ENCODE results near the gene SEC61A2. TPM values are rescaled to one million over a fixed set of nuclear protein-coding genes. Genes with fewer than 3 reads are reported as not detected.

Gene SEC61A2
- total and polyA plus RNA-seq, 2 experiments from 2014 or later: 8.7 to 17.6 TPM

DNA sequence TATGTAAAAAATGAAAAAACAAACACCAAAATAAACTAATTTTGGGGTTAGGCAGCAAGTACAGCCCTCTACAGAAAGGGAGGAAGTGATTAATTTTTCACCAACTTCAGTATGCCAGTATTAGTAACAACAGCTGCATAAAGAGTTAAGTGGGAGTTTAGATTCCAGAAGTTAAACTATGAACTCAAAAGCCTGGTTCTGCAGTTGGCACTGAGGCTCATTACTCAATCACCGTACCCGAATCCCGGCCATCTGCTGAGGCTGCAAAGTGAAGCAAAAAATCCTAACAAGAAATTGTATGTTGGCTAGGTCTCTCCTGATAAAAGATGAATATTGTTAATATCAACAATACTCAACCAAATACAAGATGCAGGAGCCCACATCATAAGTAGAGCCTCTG is 62.2 kb downstream of the SEC61A2 start (continued):
- TF ChIP-seq, protein P1, sequence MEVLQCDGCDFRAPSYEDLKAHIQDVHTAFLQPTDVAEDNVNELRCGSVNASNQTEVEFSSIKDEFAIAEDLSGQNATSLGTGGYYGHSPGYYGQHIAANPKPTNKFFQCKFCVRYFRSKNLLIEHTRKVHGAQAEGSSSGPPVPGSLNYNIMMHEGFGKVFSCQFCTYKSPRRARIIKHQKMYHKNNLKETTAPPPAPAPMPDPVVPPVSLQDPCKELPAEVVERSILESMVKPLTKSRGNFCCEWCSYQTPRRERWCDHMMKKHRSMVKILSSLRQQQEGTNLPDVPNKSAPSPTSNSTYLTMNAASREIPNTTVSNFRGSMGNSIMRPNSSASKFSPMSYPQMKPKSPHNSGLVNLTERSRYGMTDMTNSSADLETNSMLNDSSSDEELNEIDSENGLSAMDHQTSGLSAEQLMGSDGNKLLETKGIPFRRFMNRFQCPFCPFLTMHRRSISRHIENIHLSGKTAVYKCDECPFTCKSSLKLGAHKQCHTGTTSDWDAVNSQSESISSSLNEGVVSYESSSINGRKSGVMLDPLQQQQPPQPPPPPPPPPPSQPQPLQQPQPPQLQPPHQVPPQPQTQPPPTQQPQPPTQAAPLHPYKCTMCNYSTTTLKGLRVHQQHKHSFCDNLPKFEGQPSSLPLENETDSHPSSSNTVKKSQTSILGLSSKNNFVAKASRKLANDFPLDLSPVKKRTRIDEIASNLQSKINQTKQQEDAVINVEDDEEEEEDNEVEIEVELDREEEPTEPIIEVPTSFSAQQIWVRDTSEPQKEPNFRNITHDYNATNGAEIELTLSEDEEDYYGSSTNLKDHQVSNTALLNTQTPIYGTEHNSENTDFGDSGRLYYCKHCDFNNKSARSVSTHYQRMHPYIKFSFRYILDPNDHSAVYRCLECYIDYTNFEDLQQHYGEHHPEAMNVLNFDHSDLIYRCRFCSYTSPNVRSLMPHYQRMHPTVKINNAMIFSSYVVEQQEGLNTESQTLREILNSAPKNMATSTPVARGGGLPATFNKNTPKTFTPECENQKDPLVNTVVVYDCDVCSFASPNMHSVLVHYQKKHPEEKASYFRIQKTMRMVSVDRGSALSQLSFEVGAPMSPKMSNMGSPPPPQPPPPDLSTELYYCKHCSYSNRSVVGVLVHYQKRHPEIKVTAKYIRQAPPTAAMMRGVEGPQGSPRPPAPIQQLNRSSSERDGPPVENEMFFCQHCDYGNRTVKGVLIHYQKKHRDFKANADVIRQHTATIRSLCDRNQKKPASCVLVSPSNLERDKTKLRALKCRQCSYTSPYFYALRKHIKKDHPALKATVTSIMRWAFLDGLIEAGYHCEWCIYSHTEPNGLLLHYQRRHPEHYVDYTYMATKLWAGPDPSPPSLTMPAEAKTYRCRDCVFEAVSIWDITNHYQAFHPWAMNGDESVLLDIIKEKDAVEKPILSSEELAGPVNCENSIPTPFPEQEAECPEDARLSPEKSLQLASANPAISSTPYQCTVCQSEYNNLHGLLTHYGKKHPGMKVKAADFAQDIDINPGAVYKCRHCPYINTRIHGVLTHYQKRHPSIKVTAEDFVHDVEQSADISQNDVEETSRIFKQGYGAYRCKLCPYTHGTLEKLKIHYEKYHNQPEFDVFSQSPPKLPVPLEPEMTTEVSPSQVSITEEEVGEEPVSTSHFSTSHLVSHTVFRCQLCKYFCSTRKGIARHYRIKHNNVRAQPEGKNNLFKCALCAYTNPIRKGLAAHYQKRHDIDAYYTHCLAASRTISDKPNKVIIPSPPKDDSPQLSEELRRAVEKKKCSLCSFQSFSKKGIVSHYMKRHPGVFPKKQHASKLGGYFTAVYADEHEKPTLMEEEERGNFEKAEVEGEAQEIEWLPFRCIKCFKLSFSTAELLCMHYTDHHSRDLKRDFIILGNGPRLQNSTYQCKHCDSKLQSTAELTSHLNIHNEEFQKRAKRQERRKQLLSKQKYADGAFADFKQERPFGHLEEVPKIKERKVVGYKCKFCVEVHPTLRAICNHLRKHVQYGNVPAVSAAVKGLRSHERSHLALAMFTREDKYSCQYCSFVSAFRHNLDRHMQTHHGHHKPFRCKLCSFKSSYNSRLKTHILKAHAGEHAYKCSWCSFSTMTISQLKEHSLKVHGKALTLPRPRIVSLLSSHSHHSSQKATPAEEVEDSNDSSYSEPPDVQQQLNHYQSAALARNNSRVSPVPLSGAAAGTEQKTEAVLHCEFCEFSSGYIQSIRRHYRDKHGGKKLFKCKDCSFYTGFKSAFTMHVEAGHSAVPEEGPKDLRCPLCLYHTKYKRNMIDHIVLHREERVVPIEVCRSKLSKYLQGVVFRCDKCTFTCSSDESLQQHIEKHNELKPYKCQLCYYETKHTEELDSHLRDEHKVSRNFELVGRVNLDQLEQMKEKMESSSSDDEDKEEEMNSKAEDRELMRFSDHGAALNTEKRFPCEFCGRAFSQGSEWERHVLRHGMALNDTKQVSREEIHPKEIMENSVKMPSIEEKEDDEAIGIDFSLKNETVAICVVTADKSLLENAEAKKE (CRISPR knock-in tag; IDR thresholded peaks at IDR 0.05): no peak
- TF ChIP-seq POLR2AphosphoS5 (IDR thresholded peaks at IDR 0.05; ENCODE audit: low read depth) (no peak), EZH2phosphoT487 (IDR thresholded peaks at IDR 0.05; ENCODE audit: unreplicated experiment) (no peak), JUNB (IDR thresholded peaks at IDR 0.05; ENCODE audit: unreplicated experiment) (no peak), REST (IDR thresholded peaks at IDR 0.05; ENCODE audit: unreplicated experiment) (no peak), NANOG (IDR thresholded peaks at IDR 0.05; ENCODE audit: borderline replicate concordance) (no peak), CREB1 (CRISPR knock-in tag; IDR thresholded peaks at IDR 0.05; ENCODE audit: low read depth) (no peak)
- TF ChIP-seq, protein P2, sequence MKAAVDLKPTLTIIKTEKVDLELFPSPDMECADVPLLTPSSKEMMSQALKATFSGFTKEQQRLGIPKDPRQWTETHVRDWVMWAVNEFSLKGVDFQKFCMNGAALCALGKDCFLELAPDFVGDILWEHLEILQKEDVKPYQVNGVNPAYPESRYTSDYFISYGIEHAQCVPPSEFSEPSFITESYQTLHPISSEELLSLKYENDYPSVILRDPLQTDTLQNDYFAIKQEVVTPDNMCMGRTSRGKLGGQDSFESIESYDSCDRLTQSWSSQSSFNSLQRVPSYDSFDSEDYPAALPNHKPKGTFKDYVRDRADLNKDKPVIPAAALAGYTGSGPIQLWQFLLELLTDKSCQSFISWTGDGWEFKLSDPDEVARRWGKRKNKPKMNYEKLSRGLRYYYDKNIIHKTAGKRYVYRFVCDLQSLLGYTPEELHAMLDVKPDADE (IDR thresholded peaks at IDR 0.05): no peak

Data from GM23338 (cell line).